GM19455 (cell line): ENCODE data around the gene IGF1.

ENCODE experiments used
- ATAC-seq: cut with Tn5 transposase; IDR thresholded peaks from one replicate; pipeline ENCODE4 v1.9.1; 2021; ENCODE audit not compliant: unreplicated experiment

The IGF1 gene

GRCh38 chr12:102480406-102480805 lies at the start of gene IGF1:
Gene IGF1, minus strand, starts transcription at chr12:102480563. Its CDS starts 182 bp downstream, at chr12:102480381.
- ATAC-seq = no peak

DNA sequence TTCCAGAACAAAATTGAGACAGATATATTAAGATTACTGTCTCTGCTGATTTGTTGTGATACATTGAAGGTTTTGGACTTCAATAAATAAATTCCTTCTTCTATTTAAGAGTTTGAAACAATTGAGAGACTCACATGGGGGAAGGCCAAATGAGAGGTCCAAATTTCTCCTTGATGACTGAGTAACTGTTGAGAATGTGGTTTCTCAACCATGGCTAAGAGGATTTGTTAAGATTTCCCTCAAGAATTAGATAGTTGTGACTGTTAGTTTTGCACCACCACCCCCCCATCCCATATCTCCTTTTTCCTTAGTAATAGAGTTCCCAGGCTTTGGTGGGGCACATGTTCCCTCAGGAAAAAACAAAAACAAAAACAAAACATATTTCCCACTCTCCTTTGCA lies 47.7 kb upstream of the IGF1 start:
- ATAC-seq = no peak

DNA sequence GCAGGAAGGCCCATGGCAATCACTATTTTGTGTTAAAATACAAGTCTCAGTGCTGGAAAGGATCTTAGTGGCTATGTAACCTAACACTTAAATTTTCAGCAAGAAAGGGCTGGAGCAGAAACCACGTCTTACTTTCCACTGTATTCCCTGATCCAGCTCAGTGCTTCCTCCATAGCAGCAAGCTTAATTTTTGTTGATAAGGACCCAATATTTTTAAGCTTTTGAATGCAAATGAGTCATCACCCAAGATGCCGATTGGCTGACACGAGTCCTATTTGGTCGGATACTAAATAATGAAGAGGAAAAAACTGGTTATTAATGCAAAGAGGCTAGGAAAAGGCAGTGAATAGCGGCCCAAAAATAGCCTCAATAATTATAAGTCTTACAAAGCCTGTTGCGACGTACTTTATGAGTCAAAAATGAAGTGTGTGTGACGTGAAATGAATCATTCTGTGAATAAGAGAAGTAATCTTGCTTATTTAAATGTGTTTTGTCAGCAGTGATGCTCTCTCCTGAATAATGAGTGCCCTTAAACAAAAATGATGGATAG lies 46.9 kb upstream of the IGF1 start:
- no peak for ATAC-seq

DNA sequence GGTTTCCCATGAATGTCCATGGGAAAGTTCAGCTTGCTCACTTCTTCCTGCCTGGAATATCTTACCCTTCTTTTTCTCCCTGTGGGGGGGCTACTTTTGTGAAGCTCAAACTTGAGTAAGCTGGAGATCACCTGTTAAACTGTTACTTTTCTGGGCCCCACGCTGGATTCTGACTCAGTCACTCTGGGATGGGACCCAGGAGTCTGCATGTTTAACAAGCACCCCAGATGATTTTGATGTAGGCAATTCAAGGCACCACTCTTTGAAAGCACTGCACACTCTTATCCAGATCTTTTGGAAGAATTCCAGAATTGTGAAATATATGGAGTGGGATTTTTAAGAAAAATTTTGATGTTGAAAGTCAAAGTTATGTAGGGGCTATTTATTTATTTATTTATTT lies 46.3 kb upstream of the IGF1 start:
- no peak for ATAC-seq

GRCh38 chr12:102522768-102523167 lies 42.4 kb upstream of the IGF1 start:
- ATAC-seq = no peak

- ATAC-seq = no peak
Observed at GRCh38 chr12:102521662-102522277, 41.4 kb upstream of the IGF1 start.

GRCh38 chr12:102518871-102519270 lies 38.5 kb upstream of the IGF1 start:
- ATAC-seq = no peak

GRCh38 chr12:102514696-102515095 lies 34.3 kb upstream of the IGF1 start:
- no peak for ATAC-seq

GRCh38 chr12:102513739-102514138 lies 33.4 kb upstream of the IGF1 start:
- no peak for ATAC-seq

GRCh38 chr12:102513272-102513671 lies 32.9 kb upstream of the IGF1 start:
- peak; percentile 83 for ATAC-seq

- peak; percentile 30 for ATAC-seq
Observed at GRCh38 chr12:102512523-102512922, 32.2 kb upstream of the IGF1 start.

DNA sequence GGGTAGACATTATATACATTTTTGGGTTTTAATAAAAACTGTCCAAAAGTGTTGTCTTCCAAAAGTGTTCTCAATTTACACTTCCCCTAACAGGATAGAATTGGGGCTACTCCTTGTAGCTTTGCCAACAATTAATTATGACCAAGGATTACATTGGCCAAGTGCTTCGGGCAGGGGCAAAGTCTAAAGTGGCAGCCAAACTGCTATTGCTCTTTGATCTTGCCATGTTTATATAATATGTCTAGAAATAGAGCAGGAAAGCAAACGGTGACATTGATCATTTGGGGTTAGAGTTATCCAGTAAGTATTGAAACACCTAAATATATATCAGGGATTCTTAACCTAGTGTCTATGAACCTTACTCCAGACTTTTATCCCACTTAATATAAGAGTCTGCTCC lies 31.2 kb upstream of the IGF1 start:
- ATAC-seq = no peak

- ATAC-seq = no peak
Observed at GRCh38 chr12:102510463-102510862, 30.1 kb upstream of the IGF1 start.

GRCh38 chr12:102510031-102510430 lies 29.7 kb upstream of the IGF1 start:
- ATAC-seq = no peak

DNA sequence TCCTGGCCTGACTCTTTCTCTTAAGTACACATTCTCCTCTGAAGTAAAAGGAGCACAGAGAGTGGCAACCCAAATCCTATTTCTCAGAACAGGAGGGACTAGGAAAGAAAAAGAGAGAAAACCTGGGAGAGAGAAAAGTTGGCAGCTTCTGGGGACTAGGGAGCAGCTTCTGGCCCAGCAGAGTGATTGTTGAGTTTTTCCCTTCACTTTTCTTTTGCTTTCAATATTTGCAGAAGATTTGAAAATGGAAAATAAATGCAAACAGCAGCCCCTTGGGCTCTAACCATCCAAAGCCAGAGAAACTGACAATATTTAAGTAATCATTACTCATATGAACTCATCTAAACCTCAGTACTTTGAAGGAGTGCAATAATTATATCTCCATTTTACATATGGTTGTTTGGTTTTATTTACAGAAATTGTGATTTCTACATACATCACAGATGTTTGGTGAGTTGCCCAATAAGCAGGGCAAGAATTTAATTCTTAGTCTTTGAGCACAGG lies 28.8 kb upstream of the IGF1 start:
- no peak for ATAC-seq

GRCh38 chr12:102508052-102508451 lies 27.7 kb upstream of the IGF1 start:
- ATAC-seq = no peak

- no peak for ATAC-seq
Observed at GRCh38 chr12:102507301-102507700, 26.9 kb upstream of the IGF1 start.

DNA sequence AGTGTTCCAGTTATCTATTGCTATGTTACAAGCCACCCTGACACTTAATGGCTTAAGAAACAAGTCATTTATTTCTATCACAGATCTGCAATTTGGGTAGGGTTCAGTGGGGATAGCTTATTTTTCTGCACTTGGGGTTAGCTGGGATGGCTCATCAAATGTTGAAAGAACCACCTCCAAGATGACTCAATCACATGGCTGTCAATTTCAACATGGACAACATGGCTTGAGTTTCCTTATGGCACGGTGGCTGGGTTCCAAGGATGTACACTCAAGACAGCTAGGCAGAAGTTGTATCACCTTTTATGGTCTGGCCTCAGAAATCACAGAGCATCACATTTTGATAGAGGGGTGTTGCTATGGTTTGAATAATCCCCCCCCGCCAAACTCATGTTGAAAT lies 24.5 kb upstream of the IGF1 start:
- no peak for ATAC-seq

DNA sequence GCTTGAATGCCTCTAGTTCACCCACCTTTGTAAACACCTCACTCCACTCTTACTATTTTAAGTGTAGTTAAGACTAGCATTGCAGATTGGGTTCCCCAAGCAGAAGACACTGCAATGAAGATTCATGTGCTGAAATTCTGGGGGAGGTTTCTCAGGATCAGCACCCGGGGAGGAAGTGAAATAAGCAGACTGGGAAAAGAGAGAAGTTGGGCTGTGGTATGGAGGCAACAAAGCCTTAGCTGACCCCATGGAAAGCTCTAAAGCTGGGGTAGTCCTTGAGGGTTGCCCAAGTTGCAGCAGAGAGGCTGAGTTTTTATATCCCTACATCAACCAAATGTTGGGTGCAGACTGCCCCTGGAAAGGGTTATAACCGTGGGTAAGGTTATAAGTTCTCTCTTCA lies 23.9 kb upstream of the IGF1 start:
- no peak for ATAC-seq

- no peak for ATAC-seq
Observed at GRCh38 chr12:102503831-102504230, 23.5 kb upstream of the IGF1 start.

DNA sequence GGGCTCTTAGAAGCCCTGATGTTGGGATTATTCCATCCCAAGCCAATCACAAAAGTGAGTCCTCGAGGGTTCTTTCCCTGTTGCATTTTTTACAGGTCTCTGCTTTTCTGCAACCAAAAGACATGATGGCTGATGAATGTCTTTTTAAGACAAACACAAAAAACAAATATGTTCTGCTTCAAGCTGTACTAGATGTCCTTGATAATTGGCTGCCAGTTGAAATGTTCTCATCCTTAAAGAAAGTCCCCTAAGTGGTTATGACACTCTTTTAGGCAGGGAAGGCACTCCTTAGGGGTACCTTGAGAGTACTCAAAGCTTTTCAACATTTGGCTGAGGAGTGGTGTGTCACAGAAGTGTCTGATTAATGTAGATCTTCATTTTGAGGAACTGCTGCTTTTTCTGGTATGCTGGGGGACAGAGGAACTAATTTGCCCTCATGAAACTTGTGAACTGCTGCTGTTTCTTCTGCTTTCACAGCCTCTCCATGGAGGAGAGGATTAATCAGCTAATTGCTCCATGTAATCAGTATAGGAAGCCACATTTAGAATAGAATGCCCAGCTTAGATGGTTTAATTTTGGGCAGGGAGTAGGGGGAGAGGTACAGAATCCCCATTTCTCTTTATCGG lies 22.8 kb upstream of the IGF1 start:
- no peak for ATAC-seq

DNA sequence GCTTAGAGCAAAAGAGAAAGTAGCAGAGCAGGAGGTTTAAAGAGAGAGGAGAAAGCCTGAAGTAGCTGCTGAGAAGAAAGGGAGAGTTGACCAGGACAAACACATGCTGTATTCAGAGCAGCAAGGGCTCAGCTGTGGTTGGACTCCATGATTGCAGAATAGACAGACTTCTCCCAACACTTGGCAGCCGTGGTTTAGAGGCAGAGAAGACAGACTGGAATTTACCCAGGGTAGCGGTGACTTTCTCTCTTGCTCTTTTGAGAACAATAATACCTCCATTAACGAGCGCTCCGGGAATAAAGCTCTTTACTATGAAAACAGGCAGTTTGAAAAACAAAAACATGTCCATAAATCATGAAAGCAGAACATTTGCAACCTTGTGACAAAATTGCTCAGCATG lies 21.4 kb upstream of the IGF1 start:
- ATAC-seq = no peak

GRCh38 chr12:102498471-102498870 lies 18.1 kb upstream of the IGF1 start:
- ATAC-seq = no peak
